Natural killer cell treated with Interleukin-12 subunit alpha and Interleukin-12 subunit beta and Interleukin-15 and Interleukin-18, amount 100 ng/mL, for 72 hours (primary cell): ENCODE measurements around the gene PAFAH1B2. TPM values are rescaled to one million over a fixed set of nuclear protein-coding genes. Genes with fewer than 3 reads are reported as not detected.

ENCODE experiments used
- ATAC-seq, 2 donors: fragments of 150-1000 bp; cut with Tn5 transposase in 1 of 2; sonication (Bioruptor Pico), chemical (Tn5 transposase) in 1 of 2; 2 replicates each; pipeline ENCODE4 v1.10.0; 2021
- DNase-seq: peaks from one replicate; pipeline ENCODE4 v3.0.0; 2022; ENCODE audit warnings: low spot score
- H3K27ac Mint-ChIP-seq, 2 donors: 1 replicate in 1 of 2; 2 replicates in 1 of 2; pipeline ENCODE4 v1.8.0; 2022; ENCODE audit warnings: mixed read lengths in 2 of 2, mild to moderate bottlenecking in 1 of 2, moderate library complexity in 1 of 2
- H3K27me3 Mint-ChIP-seq, 2 donors: 1 replicate in 1 of 2; 2 replicates in 1 of 2; pipeline ENCODE4 v1.8.0; 2022; ENCODE audit warnings: mixed read lengths in 2 of 2
- H3K36me3 Mint-ChIP-seq: one replicate; pipeline ENCODE4 v1.8.0; 2022; ENCODE audit warnings: mixed read lengths
- H3K4me1 Mint-ChIP-seq, 2 donors: 1 replicate in 1 of 2; 2 replicates in 1 of 2; pipeline ENCODE4 v1.8.0; 2022; ENCODE audit warnings: low read depth in 2 of 2, mixed read lengths in 2 of 2, mild to moderate bottlenecking in 1 of 2
- H3K4me3 Mint-ChIP-seq: one replicate; pipeline ENCODE4 v1.8.0; 2022; ENCODE audit warnings: mixed read lengths
- H3K9me3 Mint-ChIP-seq: 2 replicates; pipeline ENCODE4 v1.8.0; 2022; ENCODE audit warnings: mixed read lengths
- total RNA-seq, 2 donors: library from RNA; stranded (reverse); gene quantifications; one replicate each; pipeline ENCODE4 v1.2.3, GENCODE V29; 2022

The PAFAH1B2 gene
- total RNA-seq, 2 donors from 2014 or later: 60.6 to 76.7 TPM

DNA sequence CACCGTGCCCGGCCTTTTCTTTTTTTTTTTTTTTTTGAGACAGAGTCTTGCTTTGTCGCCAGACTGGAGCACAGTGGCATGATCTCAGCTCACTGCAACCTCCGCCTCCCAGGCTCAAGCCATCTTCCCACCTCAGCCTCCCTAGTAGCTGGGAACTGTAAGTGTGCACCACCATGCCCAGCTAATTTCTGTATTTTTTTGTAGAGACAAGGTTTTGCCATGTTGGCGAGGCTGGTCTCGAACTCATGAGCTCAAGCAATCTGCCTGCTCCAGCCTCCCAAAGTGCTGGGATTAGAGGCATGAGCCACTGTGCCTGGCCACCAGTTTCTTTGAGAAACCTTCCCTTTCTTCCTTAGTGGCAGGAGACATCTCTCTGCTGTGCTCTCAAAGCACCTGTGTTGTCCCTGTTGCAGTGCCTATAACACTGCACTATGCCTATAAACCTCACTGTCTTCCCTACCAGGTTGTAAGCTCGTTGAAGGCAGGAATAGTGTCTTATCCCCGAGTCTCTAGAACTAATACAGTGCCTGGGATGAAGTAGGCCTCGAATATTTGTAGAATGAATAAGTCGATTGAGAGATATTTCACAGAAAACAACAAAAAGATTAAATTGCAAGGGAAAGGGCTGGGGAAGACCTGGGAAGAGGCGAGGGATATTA lies 68.7 kb downstream of the PAFAH1B2 start:
- DNase-seq (peak; percentile 22), ATAC-seq (no peak)
- peaks cover 18 to 24% of the 10 kb centered on the region in 2 donors for H3K4me1 Mint-ChIP-seq
- no peak overlapping the region for H3K4me3 Mint-ChIP-seq
- no peaks in the 10 kb centered on the region for H3K27me3 Mint-ChIP-seq
- H3K36me3 Mint-ChIP-seq: peaks cover 31% of the 10 kb centered on the region
- H3K9me3 Mint-ChIP-seq: no peaks in the 10 kb centered on the region
- H3K27ac Mint-ChIP-seq: peak overlapping the region in 1 of 2 donors; percentile 13

DNA sequence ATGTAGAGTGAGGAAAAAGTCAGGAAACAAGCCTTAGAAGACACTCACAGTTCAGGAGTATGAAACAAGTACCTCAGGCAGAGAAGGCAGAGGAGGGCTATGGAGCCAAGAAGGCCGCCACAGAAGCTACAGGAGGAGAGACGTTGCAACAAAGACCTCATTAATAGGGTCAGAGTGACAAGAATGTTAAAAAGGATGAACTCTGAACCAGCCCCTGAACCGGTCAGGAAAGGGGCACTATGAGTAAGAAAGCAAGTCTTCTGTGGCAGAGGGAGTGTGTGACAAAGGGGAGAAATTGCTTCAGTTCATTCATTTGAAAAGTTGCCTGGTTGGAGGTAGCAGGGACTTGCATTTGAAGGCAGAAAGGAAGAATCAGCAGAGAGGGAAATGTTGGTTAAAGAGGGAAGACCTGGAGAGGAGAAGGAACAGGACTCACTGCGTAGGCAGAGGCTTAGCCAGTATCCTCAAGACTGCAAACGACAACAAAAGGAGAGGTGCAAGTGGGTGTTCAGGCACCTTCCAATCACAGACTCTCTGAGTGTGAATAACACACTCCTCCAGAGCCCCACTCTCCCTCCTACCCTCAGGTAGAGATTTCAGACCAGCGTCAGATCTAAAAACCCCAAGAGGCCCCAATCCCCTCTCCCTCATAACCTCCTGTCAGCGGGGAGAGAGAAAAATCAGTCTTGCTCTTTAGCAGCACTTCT lies 70.5 kb downstream of the PAFAH1B2 start:
- ATAC-seq (no peak), DNase-seq (no peak)
- H3K36me3 Mint-ChIP-seq: peaks cover 31% of the 10 kb centered on the region
- no peaks in the 10 kb centered on the region for H3K9me3 Mint-ChIP-seq
- H3K4me3 Mint-ChIP-seq: no peak overlapping the region
- H3K27ac Mint-ChIP-seq: peak overlapping the region; percentile 50 to 51
- peaks cover 25 to 27% of the 10 kb centered on the region in 2 donors for H3K4me1 Mint-ChIP-seq
- no peaks in the 10 kb centered on the region for H3K27me3 Mint-ChIP-seq

DNA sequence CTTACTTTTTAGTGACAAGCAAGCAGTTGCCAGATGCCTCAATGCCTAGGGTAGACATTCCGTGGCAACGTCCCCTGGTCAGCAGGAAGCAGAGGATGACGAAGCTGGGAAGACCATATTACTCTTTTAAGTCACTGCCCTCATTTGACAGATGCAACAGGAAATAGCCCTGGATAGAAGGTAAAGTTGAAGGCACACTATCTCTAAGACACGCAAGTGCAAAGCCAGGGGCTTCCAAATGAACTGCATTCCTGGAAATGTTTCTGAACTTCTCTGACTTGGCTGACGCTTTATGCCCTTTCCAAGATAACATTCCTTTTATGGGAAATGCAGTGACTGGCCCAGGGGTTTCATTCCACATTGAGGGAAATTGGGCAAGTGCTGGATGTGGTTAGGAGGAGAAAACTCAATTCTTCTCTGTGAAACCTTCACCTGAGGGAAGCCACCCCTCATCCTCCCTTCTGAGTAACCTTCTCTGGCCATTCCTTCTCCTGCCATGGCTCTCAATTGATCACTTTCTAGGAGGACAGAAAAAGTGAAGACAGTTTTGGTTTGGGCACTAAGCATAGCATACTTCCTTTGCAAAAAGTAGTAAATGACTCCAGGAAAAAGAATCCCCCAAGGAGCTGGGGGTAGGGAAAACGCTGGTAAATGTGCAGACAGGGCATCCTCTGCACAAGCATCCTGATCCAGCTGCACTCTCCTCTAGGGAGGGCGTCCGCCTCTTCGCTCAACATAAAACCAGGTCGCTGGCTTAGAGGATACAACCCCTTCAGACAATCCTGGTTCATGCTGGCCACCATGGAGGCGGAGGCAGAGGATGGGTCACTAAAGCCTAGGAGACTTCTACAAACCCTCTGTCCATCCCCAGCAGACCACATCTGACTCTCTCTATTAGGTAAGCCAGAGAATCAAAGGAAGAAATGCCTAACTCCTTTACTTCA lies 73.3 kb downstream of the PAFAH1B2 start:
- Mint-ChIP-seq H3K4me1 (peaks cover 22 to 28% of the 10 kb centered on the region in 2 donors), H3K36me3 (peaks cover 24% of the 10 kb centered on the region), H3K27me3 (no peaks in the 10 kb centered on the region), H3K27ac (peak overlapping the region; percentile 64 to 84), H3K9me3 (no peaks in the 10 kb centered on the region), H3K4me3 (no peak overlapping the region)
- DNase-seq: peak; percentile 44
- ATAC-seq: no peak

- Mint-ChIP-seq H3K9me3 (no peaks in the 10 kb centered on the region), H3K4me3 (no peak overlapping the region), H3K27me3 (no peaks in the 10 kb centered on the region), H3K27ac (peak overlapping the region; percentile 5 to 84), H3K36me3 (peaks cover 19% of the 10 kb centered on the region), H3K4me1 (peaks cover 22 to 28% of the 10 kb centered on the region in 2 donors)
- peak; percentile 38 for DNase-seq
- no peak for ATAC-seq
Observed at GRCh38 chr11:117218133-117218915, 74.2 kb downstream of the PAFAH1B2 start.

DNA sequence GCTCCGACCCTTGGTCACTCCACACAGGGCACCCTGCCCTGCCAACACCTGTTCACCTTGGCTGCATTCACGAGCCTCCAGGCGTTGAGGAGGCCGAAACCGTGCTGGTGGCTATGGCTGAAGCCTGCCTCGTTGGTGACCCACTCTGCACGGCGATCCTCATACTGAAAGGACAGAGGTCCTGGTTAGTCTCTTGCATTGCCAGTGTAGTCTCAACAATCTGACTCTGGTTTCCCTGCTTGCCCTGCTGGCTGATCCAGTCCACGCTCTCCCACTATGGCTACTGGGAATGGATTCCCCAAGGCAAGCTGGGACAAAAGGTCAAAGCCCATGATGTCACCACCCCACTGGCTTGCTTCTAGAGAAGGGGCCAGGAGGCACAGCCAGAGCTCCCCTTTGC lies 74.9 kb downstream of the PAFAH1B2 start:
- Mint-ChIP-seq H3K27ac (peak overlapping the region; percentile 5 to 67), H3K4me1 (peaks cover 22 to 28% of the 10 kb centered on the region in 2 donors), H3K36me3 (peaks cover 14% of the 10 kb centered on the region), H3K4me3 (no peak overlapping the region), H3K27me3 (no peaks in the 10 kb centered on the region), H3K9me3 (no peaks in the 10 kb centered on the region)
- DNase-seq (peak; percentile 18), ATAC-seq (no peak)

DNA sequence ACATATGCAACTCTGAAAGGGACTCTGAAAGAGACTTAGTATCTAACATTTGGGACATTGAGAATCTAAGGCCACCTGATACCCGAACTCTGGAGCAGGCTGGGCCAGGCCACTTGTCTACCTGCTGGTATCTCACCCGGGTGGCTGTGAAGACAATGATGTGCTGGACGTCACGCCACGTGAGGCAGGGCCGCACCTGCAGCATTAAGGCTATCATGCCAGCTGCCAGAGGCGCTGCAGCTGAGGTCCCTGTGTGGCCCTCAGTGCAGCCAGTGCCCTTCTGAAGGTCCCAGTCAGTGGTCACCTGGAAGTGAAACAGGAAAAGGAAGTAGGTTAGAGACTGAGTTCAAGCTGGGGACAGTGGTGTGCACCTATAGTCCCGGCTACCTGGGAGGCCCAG lies 75.4 kb downstream of the PAFAH1B2 start:
- no peak overlapping the region for H3K4me3 Mint-ChIP-seq
- ATAC-seq (no peak), DNase-seq (peak; percentile 56)
- H3K36me3 Mint-ChIP-seq: peaks cover 10% of the 10 kb centered on the region
- peaks cover 19 to 27% of the 10 kb centered on the region in 2 donors for H3K4me1 Mint-ChIP-seq
- no peaks in the 10 kb centered on the region for H3K9me3 Mint-ChIP-seq
- H3K27me3 Mint-ChIP-seq: no peaks in the 10 kb centered on the region
- H3K27ac Mint-ChIP-seq: peak overlapping the region; percentile 5 to 67

- Mint-ChIP-seq H3K4me1 (peaks cover 15 to 24% of the 10 kb centered on the region in 2 donors), H3K9me3 (no peaks in the 10 kb centered on the region), H3K36me3 (peaks cover 6% of the 10 kb centered on the region), H3K4me3 (no peak overlapping the region), H3K27me3 (no peaks in the 10 kb centered on the region), H3K27ac (no peak overlapping the region)
- DNase-seq (no peak), ATAC-seq (no peak)
Observed at GRCh38 chr11:117219995-117220394, 75.9 kb downstream of the PAFAH1B2 start.

- ATAC-seq: no peak
- DNase-seq: no peak
- no peaks in the 10 kb centered on the region for H3K27me3 Mint-ChIP-seq
- H3K4me3 Mint-ChIP-seq: no peak overlapping the region
- no peaks in the 10 kb centered on the region for H3K9me3 Mint-ChIP-seq
- H3K4me1 Mint-ChIP-seq: peaks cover 15 to 27% of the 10 kb centered on the region in 2 donors
- H3K36me3 Mint-ChIP-seq: peaks cover 6% of the 10 kb centered on the region
- H3K27ac Mint-ChIP-seq: no peak overlapping the region
Observed at GRCh38 chr11:117220568-117220967, 76.5 kb downstream of the PAFAH1B2 start.

GRCh38 chr11:117220999-117221774 lies 77.1 kb downstream of the PAFAH1B2 start:
- Mint-ChIP-seq H3K27ac (peak overlapping the region in 1 of 2 donors; percentile 27), H3K4me1 (peaks cover 15 to 27% of the 10 kb centered on the region in 2 donors), H3K4me3 (no peak overlapping the region), H3K27me3 (no peaks in the 10 kb centered on the region), H3K36me3 (peaks cover 6% of the 10 kb centered on the region), H3K9me3 (no peaks in the 10 kb centered on the region)
- ATAC-seq (no peak), DNase-seq (no peak)

GRCh38 chr11:117221775-117222517 lies 77.9 kb downstream of the PAFAH1B2 start:
- peaks cover 11% of the 10 kb centered on the region for H3K36me3 Mint-ChIP-seq
- no peak overlapping the region for H3K4me3 Mint-ChIP-seq
- no peak overlapping the region for H3K27ac Mint-ChIP-seq
- no peaks in the 10 kb centered on the region for H3K9me3 Mint-ChIP-seq
- peaks cover 17 to 28% of the 10 kb centered on the region in 2 donors for H3K4me1 Mint-ChIP-seq
- no peak for DNase-seq
- H3K27me3 Mint-ChIP-seq: no peaks in the 10 kb centered on the region
- ATAC-seq: no peak

GRCh38 chr11:117222991-117223740 lies 79.1 kb downstream of the PAFAH1B2 start:
- Mint-ChIP-seq H3K4me3 (no peak overlapping the region), H3K9me3 (no peaks in the 10 kb centered on the region), H3K27ac (no peak overlapping the region), H3K4me1 (peaks cover 12 to 24% of the 10 kb centered on the region in 2 donors), H3K27me3 (no peaks in the 10 kb centered on the region), H3K36me3 (peaks cover 11% of the 10 kb centered on the region)
- DNase-seq (peak; percentile 22), ATAC-seq (no peak)
